GM18511 (cell line): ENCODE results near the gene HERC4.
"Not testable (repeated sequence)": the region's sequence is repeated elsewhere in the genome, so short reads cannot be mapped to it uniquely, and the experiment has no call there.

Experiments used
- ATAC-seq: cut with Tn5 transposase; IDR thresholded peaks from one replicate; pipeline ENCODE4 v1.9.1; 2021; ENCODE audit warnings: mild to moderate bottlenecking, moderate library complexity; ENCODE audit not compliant: unreplicated experiment

Gene HERC4

DNA sequence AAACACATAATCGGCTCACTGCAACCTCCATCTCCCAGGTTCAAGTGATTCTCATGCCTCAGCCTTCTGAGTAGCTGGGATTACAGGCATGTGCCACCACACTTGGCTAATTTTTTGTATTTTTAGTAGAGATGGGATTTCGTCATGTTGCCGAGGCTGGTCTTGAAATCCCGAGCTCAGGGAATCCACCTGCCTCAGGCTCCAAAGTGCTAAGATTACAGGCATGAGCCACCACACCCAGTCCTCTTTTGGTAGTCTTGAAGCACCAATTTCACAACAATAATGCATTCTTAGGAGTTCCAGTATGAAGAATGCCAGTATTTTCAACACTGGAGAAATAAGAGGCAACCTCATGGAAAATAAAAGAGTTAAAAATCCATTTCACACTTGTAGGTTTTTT is 109.0 kb downstream of the HERC4 start:
- not testable (repeated sequence) for ATAC-seq

DNA sequence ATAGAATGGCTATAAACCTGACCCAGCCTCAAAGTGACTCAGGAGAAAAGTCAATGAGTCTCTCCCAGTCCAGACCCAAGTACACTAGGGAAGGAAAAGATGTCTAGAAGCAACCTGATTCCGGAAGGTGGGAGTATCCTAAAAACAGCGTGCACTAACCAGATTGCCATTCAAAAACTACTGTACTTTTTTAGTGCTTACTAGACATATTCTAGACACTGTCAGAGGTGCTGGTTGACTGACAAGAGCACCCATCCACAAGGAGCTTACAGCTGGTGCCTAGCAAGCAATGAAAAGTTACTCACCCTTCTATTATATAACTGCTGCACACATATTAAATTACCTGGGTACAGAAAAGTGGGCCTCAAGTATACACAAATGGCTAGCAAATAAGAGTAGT is 109.6 kb downstream of the HERC4 start:
- ATAC-seq, result no peak

DNA sequence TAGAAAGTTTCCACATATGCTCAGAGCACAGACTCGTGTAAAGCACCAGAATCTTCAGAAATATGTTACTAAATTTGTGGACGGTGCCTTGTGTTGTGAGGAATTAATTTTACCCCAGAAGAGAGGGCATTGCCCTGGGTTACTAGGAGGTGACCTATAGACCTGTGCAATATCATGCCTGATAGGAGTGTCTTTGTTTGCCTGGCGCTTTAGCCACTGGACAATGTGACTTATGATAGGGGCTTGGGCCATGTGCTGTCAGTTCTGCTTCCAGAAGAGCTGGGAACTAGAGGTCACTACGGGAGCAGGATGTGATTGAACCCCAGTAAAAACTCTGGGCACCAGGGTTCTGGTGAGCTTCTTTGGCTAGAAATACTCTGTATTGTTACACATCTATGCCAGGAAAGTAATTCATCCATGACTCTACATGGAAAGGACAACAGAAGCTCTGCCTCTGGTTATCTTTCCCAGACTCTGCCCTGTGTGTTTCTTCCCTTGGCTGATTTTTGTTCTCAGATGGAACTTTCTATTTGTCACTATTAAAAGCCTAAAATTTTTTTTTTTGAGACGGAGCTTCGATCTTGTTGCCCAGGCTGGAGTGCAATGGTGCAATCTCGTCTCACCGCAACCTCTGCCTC is 115.1 kb downstream of the HERC4 start:
- no peak for ATAC-seq

DNA sequence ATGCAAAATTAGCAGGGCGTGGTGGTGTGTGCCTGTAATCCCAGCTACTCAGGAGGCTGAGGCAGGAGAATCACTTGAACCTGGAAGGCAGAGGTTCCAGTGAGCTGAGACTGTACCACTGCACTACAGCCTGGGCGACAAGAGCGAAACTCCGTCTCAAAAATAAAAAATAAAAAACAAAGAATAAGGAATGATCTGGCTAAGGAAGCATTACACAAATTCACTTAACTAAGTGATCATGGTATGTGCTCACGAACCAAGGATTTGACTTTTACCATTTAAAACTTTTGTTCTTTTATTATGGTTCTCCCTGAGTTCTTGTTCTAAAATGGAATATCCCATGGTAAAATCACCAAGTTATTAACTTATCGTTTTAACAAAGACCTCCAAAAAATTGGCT is 119.5 kb downstream of the HERC4 start:
- no peak for ATAC-seq

DNA sequence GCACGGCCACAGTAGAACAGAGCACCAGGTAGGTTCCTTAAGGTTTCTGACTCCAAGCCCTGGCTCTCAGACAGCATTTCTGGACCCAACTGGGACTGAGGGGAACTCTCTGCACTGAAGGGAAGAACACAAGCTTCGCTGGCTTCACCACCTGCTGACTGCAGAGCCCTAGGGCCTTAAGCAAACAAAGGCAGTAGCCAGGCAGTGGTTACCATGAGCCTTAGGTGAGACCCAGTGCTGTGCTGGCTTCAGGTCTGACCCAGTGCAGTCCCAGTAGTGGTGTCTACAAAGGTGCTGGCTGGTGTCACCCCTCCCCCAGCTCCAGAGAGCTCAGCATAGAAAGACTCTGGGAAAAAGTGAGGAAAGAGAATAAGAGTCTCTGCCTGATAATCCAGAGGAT is 131.2 kb downstream of the HERC4 start:
- ATAC-seq, result no peak

DNA sequence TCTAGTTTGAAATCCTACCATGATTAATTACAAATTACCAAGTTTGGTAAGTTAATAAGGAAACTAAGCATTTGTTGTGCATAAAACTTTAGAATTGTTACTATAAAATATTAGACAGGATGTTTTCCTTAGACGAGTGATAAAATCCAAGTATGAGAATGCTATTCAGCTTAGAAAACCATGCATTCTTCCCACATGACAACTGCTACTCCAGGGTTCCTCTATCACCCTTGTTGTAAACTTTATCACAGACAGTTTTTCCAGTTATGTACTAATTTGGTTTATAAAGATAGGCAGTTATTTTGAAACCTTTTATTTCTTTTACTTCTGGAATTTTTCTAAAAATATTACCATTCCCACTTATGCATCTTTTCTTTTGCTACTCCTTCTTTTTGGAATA is 138.7 kb downstream of the HERC4 start:
- ATAC-seq, result no peak

DNA sequence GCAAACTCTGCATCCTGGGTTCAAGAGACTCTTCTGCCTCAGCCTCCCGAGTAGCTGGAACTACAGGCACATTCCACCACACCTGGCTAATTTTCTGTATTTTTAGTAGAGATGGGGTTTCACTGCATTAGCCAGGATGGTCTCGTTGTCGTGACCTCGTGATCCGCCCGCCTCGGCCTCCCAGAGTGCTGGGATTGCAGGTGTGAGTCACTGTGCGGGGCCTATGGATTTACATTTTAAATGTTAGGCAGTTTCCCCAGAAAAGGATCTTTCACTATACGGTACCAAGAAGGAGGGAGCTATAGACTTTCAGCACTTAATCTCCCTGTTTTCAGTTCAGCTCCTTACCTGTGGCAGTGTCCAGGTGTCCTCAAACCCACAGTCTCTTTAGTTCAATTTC is 139.9 kb downstream of the HERC4 start:
- ATAC-seq, result no peak

DNA sequence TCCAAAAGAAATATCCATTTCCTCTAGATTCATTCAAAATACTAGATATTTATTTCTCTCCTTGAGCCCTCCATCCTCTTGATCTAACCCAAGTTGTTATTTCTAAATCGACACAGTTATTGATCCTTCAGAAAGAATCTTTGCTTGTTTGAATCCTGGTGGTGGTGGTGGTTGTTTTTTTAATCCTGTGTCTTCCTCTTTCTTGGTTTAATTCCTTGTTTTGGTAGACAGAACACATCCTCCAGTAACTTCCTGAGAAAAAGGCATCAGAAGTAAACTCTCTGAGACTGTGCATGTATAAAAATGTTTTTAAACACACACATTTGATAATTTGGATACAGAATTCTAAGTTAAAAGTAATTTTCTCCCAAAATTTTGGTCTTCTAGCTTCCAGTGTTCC is 140.7 kb downstream of the HERC4 start:
- no peak for ATAC-seq

DNA sequence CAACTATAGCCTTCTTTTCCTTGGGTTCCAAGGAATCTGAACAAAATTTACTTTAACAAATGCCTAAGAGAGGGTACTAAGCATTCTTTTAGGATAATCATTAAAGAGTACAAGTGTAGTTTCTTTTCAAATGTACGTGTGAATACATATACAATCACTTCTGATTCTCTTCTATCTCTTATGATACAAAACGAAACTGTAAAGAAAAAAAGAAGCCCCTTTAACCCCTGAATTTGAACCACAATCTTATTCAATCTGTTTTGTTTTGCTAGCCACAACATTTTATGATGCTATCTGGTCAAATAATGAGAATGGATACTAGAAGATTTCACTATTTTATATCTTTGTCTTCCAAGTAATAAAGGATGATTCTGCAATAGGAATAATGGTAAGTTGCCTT is 141.9 kb downstream of the HERC4 start:
- no peak for ATAC-seq

DNA sequence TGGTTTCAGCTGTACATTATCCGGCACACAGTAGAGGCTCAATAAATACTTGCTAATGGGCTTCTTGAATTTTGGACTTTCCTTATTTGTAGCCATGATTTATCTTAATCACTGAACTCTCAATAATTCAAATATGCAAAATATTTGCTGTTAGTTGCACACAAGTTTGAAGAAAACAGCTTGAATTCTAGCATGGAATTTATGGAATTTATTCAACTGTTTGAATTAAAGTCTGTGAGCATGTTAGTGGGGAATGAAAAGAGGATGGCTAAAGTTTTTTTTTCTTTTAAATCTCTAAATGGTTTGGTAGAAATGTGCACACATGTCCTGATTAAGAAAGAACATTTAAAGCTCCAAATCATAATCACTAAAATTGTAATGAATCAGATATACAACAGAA is 148.1 kb downstream of the HERC4 start:
- no peak for ATAC-seq

DNA sequence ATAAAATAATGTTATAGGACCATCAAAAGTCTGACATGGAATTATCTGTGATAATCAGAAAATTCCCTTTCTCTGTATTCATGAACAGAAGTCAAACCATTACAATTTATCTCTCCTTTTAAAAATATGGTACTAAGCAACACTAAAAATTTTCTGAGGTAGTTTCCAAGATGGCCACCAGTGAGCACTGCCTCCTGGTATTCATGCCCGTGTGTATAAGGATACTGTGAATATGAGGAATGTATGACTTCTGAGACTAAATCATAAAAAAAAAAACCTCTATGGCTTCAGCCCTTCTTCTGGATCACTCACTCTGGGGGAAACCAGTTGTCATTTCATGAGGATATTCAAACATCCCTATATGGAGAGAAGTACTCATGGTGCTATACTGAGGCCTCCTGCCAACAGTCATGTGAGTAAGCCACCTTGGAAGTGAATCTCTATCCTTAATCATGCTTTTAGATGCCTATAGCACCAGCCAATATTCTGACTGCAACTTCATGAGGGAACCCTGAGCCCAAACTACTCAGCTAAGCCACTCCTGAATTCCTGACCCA is 149.6 kb downstream of the HERC4 start:
- ATAC-seq, result no peak

DNA sequence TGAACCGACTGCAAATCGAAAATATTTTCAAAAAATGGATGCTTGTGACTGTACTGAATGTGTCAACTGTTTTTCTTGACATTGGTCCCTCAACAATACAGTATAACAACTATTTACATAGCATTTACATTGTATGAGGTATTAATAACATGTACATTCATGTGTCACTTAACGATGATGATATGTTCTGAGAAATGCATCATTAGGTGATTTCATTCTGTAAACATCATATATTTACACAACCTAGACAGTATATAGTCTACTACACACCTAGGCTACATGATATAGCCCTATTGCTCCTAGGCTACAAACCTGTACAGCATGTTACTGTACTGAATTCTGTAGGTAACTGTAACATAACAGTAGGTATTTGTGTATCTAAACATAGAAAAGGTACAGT is 150.9 kb downstream of the HERC4 start:
- no peak for ATAC-seq

DNA sequence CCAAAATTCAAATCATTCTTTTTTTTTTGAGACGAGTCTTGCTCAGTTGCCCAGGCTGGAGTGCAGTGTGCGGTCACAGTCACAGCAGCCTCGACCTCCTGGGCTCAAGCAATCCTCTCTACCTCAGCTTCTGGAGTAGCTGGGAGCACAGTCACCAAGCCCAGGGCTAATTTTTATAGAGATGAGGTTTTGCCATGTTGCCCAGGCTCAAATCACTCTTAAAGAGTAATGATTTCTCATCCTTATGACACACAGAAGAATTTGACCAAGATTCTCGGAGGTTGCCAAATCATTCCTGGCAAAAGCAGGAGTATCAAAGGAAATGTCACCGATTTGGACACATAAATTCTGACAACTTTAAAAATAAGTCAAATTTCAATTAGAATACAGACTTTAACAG is 151.5 kb downstream of the HERC4 start:
- no peak for ATAC-seq

DNA sequence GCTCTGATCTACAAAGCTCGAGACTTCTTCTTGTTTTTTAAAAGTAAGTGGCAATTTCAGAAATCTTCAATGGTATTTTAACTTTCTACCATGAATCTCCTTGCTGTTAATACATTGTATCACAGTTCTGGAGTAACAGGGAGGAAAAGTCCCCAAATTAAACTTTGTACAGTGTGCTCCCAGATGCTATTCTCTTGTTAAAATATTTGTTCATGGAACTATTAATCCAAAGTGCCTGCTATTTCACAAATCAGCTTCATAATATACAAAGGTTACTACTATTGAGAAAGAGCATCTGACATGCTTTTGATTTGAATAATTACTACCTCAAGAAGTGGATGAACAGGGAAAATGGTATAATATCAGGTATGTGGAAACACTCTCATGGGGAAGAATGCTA is 154.0 kb downstream of the HERC4 start:
- ATAC-seq, result no peak

DNA sequence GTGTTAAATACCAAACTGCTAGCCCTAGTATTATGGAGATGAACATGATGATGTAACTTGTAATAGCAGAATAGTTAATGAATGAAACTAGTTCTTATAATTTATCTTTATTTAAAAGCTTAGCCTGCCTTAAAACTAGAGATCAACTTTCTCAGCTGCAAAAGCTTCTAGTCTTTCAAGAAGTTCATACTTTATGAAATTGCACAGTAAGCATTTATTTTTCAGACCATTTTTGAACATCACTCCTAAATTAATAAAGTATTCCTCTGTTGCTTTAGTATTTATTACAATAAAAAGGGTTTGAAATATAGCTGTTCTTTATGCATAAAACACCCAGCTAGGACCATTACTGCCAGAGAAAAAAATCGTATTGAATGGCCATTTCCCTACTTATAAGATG is 157.4 kb downstream of the HERC4 start:
- no peak for ATAC-seq

DNA sequence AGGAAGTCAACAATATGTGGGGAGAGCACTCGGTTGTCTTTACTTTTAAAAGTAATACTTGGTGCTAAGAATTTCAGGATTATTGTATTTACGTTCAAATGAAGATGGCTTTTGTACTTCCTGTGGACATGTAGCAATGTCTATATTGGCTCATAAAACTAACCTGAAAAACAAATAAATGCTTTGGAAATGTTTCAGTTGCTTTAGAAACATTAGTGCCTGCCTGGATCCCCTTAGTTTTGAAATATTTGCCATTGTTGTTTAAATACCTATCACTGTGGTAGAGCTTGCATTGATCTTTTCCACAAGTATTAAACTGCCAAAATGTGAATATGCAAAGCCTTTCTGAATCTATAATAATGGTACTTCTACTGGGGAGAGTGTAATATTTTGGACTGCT is 157.9 kb downstream of the HERC4 start:
- ATAC-seq, result no peak

DNA sequence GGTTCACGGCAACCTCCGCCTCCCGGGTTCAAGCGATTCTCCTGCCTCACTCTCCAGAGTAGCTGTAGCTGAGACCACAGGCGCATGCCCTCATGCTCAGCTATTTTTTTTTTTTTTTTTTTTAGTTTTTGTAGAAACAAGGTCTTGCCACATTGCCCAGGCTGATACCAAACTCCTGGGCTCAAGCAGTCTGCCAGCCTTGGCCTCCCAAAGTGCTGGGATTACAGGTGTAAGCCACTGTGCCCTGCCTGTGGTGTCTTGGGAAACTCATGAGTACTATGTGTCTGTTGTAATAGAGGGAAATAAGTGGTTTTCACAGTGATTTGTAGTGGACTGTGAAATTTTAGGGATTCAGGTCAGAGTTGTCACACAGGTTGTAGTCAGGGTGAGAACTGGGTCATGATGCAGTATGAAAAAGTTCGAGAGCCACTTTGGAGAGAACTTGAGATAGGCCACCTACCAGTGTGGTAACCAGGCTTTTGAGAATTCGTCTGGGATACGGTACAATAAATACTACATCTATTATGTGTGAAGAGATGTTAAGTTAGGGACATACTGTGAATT is 160.2 kb downstream of the HERC4 start:
- ATAC-seq, result no peak

DNA sequence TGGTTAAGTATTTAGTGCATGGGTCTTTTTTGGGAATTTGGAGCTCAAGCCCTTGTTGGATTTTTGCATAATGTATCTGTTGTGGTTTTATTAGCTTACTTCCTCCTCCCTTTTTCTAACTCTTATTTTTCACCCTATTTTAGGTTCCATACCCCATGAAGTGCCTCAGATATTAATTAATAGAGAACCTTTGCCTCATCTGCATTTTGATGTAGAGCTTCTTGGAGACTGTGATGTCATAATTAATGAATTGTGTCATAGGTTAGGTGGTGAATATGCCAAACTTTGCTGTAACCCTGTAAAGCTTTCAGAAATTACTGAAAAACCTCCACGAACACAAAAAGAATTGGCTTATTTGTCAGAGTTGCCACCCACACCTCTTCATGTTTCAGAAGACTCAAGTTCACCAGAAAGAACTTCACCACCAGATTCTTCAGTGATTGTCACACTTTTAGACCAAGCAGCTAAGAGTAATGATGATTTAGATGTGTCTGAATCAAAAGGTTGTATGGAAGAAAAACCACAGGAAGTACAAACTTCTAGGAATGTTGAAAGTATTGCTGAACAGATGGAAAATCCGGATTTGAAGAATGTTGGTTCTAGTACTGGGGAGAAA is 162.6 kb downstream of the HERC4 start:
- no peak for ATAC-seq

DNA sequence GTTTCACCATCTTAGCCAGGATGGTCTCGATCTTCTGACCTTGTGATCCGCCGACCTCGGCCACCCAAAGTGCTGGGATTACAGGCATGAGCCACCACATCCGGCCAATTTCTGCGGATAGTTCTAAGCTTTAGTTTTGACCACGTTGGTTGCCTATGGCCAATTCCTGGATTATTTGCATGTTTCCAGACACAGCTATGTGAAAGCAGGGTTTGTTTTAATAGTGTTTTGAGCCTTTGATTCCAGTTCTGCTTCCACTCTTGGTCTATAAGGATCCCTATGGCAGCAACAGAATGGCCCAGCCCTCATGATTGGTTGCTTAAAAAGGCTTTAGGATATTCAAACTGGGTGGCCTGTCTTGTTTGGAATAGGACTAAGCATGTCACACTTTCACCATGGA is 171.5 kb downstream of the HERC4 start:
- ATAC-seq, result no peak

DNA sequence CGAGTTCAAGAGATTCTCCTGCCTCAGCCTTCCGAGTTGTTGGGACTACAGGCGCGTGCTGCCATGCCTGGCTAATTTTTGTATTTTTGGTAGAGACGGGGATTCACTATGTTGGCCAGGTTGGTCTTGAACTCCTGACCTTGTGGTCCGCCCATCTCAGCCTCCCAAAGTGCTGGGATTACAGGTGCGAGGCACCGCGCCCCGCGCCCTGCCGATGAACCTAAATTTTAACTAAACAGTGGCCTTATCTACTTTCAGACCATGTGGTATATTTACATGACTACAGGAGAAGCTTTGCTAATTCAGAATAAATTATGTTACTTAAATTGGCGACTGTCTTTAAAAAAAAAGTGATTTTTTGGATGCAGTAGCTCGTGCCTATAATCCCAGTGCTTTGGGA is 181.4 kb downstream of the HERC4 start:
- ATAC-seq, result no peak

DNA sequence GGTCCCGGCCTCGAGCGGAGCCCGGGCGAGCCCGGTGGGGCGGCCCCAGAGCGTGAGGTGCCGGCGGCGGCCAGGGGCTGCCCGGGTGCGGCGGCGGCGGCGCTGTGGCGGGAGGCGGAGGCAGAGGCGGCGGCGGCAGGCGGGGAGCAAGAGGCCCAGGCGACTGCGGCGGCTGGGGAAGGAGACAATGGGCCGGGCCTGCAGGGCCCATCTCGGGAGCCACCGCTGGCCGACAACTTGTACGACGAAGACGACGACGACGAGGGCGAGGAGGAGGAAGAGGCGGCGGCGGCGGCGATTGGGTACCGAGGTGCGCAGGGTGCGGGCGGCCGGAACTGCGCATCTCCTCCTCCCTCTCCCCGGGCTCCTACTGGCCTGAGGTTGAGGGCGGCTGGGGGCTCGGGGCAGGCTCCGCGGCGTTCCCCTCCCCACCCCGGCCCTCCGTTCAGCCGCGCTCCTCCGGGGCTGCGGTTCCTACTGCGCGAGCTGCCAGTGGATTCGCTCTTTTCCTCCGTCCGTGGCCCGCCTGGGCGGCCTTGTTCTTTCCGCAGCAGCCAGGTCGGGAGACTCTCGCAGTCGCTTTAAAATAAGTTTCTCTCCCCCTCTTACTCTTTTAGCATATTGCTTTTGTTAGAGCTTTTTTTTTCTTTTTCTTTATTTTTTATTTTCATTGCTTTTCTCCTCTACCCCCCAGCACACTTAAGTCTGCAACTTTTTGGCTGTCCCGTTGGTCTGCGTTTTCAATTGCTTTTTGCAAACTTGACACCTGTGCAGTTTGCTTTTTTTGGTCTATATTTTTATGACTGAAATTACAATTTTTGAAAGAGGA is 190.0 kb downstream of the HERC4 start:
- peak; percentile 73 for ATAC-seq
